HUES6 (cell line): Measurements from ENCODE around the gene PCSK5.
"Not testable (repeated sequence)": the region's sequence is repeated elsewhere in the genome, so short reads cannot be mapped to it uniquely, and the experiment has no call there.

Experiments used
- H3K27ac ChIP-seq: 2 replicates; pipeline ENCODE4 v1.7.0; 2013; ENCODE audit warnings: low read depth, mild to moderate bottlenecking, low read length, inconsistent platforms
- H3K27me3 ChIP-seq: 2 replicates; pipeline ENCODE4 v1.6.1; 2013; ENCODE audit warnings: low read length; ENCODE audit not compliant: control insufficient read depth, insufficient read depth
- H3K36me3 ChIP-seq: 2 replicates; pipeline ENCODE4 v1.6.1; 2013; ENCODE audit warnings: low read length; ENCODE audit not compliant: control insufficient read depth, insufficient read depth
- H3K4me1 ChIP-seq: 2 replicates; pipeline ENCODE4 v1.6.1; 2013; ENCODE audit warnings: low read length; ENCODE audit not compliant: control insufficient read depth, insufficient read depth
- H3K4me3 ChIP-seq: 2 replicates; pipeline ENCODE4 v1.5.1; 2013; ENCODE audit warnings: low read depth, low read length
- H3K9ac ChIP-seq: one replicate; pipeline ENCODE4 v1.6.1; 2013; ENCODE audit warnings: mild to moderate bottlenecking, low read length
- H3K9me3 ChIP-seq: 2 replicates; pipeline ENCODE4 v1.6.1; 2013; ENCODE audit warnings: low read depth, low read length; ENCODE audit not compliant: control insufficient read depth, insufficient read depth

The PCSK5 gene

GRCh38 chr9:76362332-76363031 is 472.0 kb downstream of the PCSK5 start:
- not testable (repeated sequence) for H3K4me3 ChIP-seq, H3K9me3 ChIP-seq, H3K27me3 ChIP-seq, H3K27ac ChIP-seq, H3K36me3 ChIP-seq, H3K9ac ChIP-seq, H3K4me1 ChIP-seq

GRCh38 chr9:76363032-76363395 is 472.5 kb downstream of the PCSK5 start:
- no peaks in the 10 kb centered on the region for H3K36me3 ChIP-seq
- H3K27ac ChIP-seq = no peak overlapping the region
- H3K4me3 ChIP-seq = no peak overlapping the region
- peaks cover 4% of the 10 kb centered on the region; the same call in 1 of the 2 replicates for H3K4me1 ChIP-seq
- H3K27me3 ChIP-seq = no peaks in the 10 kb centered on the region
- H3K9me3 ChIP-seq = no peaks in the 10 kb centered on the region
- no peak overlapping the region for H3K9ac ChIP-seq

GRCh38 chr9:76365028-76365427 is 474.6 kb downstream of the PCSK5 start:
- H3K9ac ChIP-seq = no peak overlapping the region
- H3K27me3 ChIP-seq = no peaks in the 10 kb centered on the region
- H3K27ac ChIP-seq = 0 out of 2 replicates have a peak overlapping the region, but pooled peaks have one; percentile 14
- H3K36me3 ChIP-seq = no peaks in the 10 kb centered on the region
- no peak overlapping the region for H3K4me3 ChIP-seq
- H3K9me3 ChIP-seq = no peaks in the 10 kb centered on the region
- peaks cover 4% of the 10 kb centered on the region; the same call in 1 of the 2 replicates for H3K4me1 ChIP-seq

- H3K9me3 ChIP-seq = no peaks in the 10 kb centered on the region
- no peaks in the 10 kb centered on the region for H3K36me3 ChIP-seq
- H3K4me1 ChIP-seq = peaks cover 4% of the 10 kb centered on the region; the same call in 1 of the 2 replicates
- H3K4me3 ChIP-seq = no peak overlapping the region
- H3K9ac ChIP-seq = no peak overlapping the region
- H3K27me3 ChIP-seq = no peaks in the 10 kb centered on the region
- no peak overlapping the region for H3K27ac ChIP-seq
Measured at GRCh38 chr9:76366275-76366674, 475.8 kb downstream of the PCSK5 start.

- Histone ChIP-seq H3K4me1 (peaks cover 8% of the 10 kb centered on the region; the same call in 1 of the 2 replicates), H3K27me3 (no peaks in the 10 kb centered on the region), H3K9ac (no peak overlapping the region), H3K27ac (no peak overlapping the region), H3K9me3 (no peaks in the 10 kb centered on the region), H3K4me3 (no peak overlapping the region), H3K36me3 (no peaks in the 10 kb centered on the region)
Measured at GRCh38 chr9:76369583-76369982, 479.1 kb downstream of the PCSK5 start.

GRCh38 chr9:76370396-76371023 is 480.0 kb downstream of the PCSK5 start:
- Histone ChIP-seq H3K27ac (no peak overlapping the region), H3K9me3 (no peaks in the 10 kb centered on the region), H3K36me3 (no peaks in the 10 kb centered on the region), H3K4me1 (0 out of 2 replicates have a peak, but pooled peaks cover 5% of the 10 kb centered on the region), H3K9ac (no peak overlapping the region), H3K27me3 (no peaks in the 10 kb centered on the region), H3K4me3 (no peak overlapping the region)

- Histone ChIP-seq H3K4me3 (no peak overlapping the region), H3K27ac (no peak overlapping the region), H3K9me3 (no peaks in the 10 kb centered on the region), H3K27me3 (no peaks in the 10 kb centered on the region), H3K4me1 (0 out of 2 replicates have a peak, but pooled peaks cover 5% of the 10 kb centered on the region), H3K36me3 (no peaks in the 10 kb centered on the region), H3K9ac (no peak overlapping the region)
Measured at GRCh38 chr9:76371901-76372300, 481.4 kb downstream of the PCSK5 start.

- Histone ChIP-seq H3K27me3 (no peaks in the 10 kb centered on the region), H3K4me3 (no peak overlapping the region), H3K27ac (no peak overlapping the region), H3K9me3 (no peaks in the 10 kb centered on the region), H3K9ac (no peak overlapping the region), H3K4me1 (0 out of 2 replicates have a peak, but pooled peaks cover 5% of the 10 kb centered on the region), H3K36me3 (no peaks in the 10 kb centered on the region)
Measured at GRCh38 chr9:76372336-76372735, 481.9 kb downstream of the PCSK5 start.

- no peaks in the 10 kb centered on the region for H3K36me3 ChIP-seq
- no peak overlapping the region for H3K9ac ChIP-seq
- no peaks in the 10 kb centered on the region for H3K9me3 ChIP-seq
- no peak overlapping the region for H3K4me3 ChIP-seq
- 0 out of 2 replicates have a peak, but pooled peaks cover 5% of the 10 kb centered on the region for H3K4me1 ChIP-seq
- H3K27me3 ChIP-seq = no peaks in the 10 kb centered on the region
- no peak overlapping the region for H3K27ac ChIP-seq
Measured at GRCh38 chr9:76373173-76373783, 482.8 kb downstream of the PCSK5 start.

- Histone ChIP-seq H3K36me3 (no peaks in the 10 kb centered on the region), H3K9me3 (no peaks in the 10 kb centered on the region), H3K4me1 (0 out of 2 replicates have a peak, but pooled peaks cover 5% of the 10 kb centered on the region), H3K27ac (no peak overlapping the region), H3K27me3 (no peaks in the 10 kb centered on the region), H3K9ac (no peak overlapping the region), H3K4me3 (no peak overlapping the region)
Measured at GRCh38 chr9:76373784-76374474, 483.5 kb downstream of the PCSK5 start.
